HG03575 (cell line): ENCODE data around the gene MASP1.

Source experiments
- ATAC-seq: cut with Tn5 transposase; IDR thresholded peaks from one replicate; pipeline ENCODE4 v1.9.1; 2021; ENCODE audit not compliant: unreplicated experiment, insufficient number of reproducible peaks, low FRiP score; ENCODE audit errors: extremely low read depth

The MASP1 gene

DNA sequence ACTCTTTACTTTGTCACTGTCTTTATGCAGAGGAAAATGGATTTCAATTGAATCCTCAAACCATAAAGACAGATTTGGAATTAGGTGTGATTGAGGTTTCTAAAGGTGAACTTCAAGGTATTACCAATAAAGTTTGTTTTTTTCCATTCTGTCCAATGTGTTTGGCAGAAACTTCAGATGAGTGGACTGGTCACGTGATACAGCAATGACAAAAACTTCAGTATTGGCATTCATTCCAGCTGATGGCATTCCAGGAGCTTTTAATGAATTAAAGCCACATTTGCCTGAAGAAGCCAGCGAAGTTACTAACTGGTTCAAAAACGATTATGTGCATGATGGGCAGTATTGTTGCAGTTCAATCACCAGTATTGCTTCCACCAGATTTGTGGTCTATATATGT, 4.5 kb upstream of the MASP1 start:
- ATAC-seq = no peak

DNA sequence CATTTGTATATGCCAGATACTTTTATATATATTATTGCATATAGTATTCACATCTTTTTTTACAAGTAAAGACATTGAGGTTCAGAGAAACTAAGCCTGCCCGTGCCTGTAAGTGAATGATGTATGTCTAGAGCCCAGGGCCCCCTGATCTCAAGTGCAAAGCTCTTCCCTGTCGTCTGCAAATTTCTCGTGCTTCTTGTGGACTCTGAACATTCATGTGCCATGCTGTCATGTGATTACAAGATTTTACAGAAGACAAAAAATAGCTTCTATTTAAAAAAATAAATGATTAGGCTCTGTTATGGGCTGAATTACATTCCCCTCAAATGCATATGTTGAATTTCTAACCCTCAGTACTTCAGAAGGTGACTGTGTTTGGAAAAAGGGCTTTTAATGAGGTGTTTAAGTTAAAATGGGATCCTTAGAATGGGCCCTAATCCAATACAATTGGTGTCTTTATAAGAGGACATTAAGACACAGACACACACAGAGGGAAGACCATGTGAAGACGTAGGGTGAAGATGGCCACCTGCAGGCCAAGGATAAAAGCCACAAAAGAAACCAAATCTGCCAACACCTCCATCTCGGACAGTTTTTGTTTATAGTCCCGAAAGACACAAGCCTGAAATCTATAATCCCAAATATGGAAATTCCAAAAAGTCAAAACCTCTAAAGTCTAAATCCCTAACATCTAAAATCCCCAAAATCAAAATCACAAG, 3.9 kb upstream of the MASP1 start:
- ATAC-seq = no peak

DNA sequence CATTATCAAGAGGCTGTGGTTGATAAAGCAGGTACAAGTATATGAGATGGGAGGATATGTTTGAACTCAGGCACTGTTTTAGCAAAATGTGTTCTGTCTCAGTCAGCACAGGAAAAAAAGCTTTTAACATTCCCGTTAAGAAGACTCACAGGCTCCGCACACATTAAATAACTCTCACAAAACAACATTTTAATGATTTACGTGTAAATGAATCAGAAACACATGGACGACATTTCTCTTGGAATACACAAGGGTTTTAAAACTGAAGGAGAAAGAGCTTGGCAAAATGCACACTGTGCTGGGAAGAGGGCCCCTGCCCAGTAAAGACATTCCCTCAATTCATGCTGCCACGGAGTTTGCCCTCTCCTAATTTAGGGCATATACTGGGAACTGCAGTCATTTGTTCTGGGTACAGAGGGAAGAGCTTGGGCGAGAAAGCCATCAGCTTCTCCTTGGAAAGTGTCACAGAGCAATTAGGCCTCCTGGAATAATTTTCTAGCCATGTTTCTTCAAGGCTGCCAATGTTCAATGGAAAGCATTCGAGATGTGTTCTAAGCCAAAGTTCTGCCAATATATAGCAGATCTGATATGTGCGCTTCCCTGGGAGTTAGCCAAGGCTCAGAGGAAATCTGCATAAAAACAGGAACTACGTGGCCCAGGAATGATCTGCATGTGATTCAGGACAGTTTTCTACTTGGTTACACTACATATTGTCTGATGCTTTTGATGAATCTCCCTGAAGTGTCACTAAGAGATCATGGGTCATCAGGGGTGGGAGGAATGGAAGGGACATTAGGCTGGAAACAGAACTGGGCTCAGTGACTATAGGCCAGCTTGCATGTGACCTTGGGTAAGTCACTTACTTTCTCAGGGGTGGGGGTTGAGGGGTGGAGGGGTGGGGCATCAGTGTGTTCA, 2.2 kb upstream of the MASP1 start:
- ATAC-seq = no peak

DNA sequence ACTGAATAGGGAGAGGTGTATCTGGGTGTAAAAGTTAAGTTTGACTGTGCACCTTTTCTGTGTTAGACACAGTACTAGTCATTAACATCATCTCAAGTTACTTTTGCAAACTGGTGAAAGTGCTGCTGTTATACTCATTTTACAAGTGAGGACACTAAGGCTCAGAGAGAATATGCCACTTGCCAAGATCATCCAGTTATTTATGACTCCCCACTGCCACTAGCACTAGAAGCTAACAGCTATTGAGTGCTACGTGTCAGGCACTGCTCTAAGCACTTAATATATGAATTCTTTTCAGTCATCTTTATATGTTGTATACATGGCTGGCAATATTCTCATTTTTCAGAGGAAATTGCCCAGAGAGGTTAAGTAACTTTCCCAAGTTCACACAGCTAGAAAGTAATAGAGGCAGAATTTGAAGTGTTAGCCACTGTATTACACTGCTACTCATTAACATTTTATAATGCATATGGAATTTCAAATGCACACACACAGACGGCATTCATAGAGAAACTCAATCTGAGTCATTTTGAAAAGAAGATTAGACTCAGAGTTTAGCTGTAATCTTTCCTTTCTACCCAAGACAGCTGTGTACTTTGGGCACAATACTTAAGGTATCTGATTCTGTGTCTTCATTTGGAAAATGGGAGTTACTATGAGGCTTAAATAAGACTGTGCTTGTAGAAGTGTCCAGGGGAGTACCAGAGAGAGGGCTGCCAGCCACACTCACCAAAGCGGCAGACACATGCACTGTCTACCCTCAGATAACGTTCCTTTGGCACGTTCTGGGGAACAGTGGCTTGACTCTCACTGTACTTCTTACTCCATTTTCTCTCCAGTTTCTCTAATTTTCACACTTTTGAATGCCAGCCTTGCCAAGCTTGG, 1.3 kb upstream of the MASP1 start:
- ATAC-seq = no peak

DNA sequence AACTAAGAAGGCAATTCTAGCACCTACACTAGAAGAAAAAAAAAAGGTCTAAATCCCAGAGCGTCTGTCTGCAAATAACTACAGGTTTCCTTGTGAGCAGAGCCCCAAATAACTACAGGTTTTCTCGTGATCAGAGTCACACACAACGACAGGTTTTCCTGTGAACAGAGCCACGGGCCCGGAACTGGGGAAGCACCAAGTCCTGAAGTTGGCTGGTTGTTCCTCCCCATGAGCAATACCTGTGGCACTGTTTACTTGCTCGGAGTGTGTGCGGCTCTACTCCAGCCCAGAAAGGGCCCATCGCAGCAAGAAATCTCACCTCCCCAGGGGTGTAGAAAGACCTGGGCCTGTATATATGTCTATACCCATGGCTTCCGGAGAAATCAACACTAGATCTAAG, 644 bp upstream of the MASP1 start:
- no peak for ATAC-seq

DNA sequence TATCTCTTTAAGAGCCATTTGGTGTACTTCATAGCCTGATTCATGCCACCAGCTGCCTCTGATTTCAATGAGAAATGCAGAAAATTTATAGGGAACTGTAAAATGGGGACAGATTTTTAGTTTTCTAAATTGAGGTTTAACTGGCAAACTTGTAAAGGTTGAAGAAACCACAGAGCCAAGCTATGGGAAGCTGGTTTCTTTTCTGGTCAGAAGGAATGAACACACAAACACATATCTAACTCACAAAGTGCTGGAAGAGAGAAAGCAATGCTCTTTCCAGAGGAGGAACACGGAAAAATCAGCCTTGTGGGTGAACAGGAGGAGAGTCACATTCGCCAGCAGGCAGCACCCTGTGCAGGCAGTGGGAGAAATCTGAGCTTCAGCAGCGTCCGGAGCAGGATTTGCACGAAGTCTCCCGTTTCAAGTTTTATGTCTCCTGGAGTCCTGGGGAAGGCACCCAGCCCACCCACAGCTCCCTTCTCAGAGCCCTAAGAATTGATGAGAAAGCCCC, 481 bp downstream of the MASP1 start:
- ATAC-seq = no peak

DNA sequence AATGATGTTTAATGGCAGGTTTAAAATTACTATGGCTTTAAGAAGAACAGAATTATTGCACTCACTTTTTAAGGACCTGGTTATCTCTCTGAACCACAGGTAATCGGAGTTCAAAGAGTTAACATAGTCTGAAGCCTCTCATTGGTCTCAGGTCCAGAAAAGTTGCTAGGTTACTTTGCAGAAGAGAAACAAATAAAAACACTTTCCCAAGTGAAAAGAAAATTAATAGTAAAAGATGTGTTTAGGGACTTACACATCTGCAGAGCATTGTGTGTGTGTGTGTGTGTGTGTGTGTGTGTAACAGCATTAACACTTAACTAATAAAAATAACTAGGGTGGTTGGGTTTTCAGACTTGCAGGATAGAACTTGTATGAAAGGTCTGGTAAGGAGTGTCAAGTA, 1.0 kb downstream of the MASP1 start:
- ATAC-seq = no peak

DNA sequence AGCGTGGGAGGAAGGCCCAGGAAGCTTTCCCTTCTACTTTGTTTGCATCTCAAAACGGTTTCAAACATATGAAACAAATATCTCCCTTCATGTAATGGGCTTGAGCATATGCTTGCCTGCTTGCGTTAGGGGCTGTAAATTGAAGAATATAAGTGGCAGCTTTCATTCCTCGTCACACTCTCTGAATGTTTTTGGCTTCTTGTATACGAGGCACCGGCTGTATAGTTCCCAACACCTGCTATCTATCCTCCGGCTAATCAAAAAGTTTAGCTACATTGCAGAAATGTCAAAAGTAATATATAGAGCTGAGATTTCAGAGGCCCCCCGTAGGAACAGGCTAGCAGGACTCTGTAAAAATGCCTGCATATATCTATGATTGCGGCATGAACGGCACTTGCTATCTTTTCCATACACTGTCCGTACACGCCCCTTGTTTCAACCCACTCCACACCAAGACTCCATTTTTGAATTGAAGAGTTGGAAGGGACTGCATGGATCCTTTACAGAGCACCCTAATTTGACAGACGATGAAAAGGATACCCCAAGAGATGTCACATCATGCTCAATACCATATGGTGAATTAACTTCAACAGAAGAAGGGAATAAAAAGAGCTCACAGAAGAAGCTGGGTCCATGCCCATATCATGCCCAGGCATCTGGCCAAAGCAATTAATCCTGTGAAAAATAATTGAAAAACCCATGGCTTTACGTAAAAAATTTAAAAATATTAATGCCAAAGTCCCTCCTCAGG, 2.5 kb downstream of the MASP1 start:
- no peak for ATAC-seq

DNA sequence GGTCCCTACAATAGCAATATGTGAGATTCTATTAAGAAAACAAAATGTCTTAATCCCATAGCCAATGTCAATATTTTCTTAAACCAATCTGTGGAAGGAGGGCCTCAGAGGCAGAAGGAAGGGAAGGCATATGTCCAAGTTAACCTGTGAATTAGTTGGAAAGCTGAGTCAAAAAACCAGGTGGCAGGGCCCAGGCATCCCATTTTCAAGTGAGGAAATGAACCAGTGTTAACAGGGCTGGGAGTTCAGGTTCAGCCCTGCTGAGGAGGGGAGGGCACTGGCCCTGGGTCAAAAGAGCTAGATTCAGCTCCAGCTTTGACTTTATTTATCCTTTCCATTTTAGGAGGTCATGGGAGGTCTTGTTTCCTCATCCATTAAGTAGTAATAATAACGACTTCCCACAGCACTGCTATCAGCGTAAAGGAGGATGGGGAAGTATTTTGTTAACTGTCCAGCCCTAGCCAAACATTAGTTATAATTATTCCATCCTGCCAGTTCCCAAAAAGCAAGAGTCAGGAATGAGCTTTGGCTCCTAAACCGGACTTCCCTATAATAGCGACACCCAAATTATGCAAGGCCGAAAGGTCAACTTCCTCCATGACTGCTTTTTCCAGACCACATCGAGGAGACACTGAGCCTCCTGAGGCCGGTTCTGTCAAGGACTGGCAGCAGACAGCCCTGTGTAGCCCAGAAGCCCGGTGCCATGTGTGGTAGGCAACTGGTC, 3.2 kb downstream of the MASP1 start:
- ATAC-seq = no peak

DNA sequence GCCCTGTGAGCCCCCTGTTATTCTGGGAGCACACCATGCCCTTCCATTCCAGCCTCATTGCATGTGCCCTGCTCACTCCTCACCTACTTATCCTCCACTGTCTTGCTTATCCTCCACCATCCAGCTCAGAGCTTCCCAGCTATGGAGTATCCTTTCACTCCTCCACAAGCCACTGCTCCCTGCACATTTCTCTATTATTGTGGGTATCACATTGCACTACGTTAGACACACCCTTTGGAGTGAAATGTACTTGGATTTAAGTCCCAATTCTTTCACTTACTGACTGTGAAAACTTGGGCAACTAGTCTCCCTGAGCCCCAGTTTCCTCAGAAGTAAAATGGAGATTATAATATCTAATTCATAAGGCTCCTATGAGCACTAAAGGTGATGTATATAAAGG, 4.3 kb downstream of the MASP1 start:
- ATAC-seq = no peak

DNA sequence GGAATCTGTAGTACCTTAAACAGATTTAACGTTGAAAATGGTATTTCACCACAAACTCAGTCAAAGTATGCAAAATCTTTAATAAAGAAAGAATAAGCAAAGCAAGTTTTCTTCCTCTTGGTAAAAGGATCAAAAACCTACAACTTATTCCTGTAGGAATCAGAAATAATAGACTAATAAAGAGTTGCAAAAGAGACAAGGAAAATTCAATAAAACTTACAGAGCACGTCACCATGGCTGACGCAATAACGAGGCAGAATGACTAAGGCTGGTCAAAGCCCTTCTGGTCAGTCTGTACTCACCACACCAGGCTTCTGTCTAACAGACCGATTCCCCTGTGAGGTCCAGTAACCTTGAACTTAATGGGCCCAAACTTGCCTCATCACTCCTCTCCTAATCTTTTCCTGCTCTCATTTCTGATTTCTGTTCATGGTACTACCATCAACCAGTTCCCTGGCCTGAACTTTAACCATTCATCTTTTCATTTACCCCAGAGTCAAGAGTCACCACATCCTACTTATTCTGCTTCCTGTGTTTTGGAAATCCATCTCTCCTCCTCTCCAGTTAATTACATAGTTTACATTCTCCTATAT, 5.0 kb downstream of the MASP1 start:
- no peak for ATAC-seq

DNA sequence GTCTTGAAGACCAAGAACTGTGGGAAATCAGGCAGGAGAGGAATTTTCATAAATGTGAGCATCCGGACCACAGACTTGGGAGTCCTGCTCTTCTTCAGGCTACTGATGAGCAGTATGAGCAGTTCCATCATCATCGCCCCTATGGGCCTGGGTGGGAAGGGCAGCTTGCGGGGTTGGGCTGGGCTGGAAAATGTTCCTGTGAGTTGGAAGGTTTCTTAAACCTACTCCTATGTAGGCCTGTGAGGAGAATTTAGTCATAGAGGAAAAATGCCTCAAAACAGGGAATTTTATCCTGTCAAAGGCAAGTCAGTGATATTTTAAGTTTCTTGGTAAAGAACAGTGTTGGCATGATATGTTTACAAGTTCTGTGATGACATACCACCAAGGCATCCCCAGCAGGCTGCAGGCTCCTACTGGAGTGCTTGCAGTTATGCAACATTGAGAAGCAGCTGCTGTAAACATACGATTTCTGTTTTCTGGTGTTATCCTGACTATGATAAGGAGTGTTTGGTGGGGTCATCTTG, 10.3 kb downstream of the MASP1 start:
- ATAC-seq = no peak

DNA sequence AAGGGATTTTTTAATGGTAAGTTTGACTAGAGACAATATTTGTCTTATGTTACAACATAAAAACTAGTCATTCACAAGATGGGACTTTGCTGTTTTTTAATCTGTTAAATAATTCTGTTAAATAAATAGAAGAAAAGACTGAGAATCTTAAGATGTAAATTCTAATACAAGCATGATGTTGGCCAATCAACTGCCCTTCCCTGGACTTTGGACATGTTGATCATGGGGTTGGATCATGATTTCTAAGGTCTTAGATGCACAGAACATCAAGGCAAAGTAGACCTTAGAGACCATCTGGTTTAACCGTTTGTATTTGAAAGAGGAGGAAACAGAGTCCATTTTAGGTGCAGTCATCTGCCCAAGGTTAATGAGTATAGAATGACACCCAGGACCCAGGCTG, 10.9 kb downstream of the MASP1 start:
- ATAC-seq = no peak

DNA sequence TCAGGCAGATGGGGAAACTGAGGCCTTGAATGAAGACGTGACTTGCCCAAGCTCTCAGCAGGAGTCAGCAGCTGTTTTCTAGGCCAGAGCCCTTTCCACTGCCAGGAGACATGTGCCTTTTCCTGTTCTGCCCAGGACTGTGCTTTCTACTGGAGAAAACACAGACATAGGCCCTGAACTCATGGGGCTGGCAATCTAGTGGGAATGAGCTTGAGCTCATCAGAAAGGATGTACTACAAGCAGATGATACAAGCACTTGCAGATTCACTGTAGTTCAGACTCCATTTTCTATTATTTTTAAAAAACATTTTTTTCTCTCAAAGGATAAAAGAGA, 14.4 kb downstream of the MASP1 start:
- no peak for ATAC-seq

DNA sequence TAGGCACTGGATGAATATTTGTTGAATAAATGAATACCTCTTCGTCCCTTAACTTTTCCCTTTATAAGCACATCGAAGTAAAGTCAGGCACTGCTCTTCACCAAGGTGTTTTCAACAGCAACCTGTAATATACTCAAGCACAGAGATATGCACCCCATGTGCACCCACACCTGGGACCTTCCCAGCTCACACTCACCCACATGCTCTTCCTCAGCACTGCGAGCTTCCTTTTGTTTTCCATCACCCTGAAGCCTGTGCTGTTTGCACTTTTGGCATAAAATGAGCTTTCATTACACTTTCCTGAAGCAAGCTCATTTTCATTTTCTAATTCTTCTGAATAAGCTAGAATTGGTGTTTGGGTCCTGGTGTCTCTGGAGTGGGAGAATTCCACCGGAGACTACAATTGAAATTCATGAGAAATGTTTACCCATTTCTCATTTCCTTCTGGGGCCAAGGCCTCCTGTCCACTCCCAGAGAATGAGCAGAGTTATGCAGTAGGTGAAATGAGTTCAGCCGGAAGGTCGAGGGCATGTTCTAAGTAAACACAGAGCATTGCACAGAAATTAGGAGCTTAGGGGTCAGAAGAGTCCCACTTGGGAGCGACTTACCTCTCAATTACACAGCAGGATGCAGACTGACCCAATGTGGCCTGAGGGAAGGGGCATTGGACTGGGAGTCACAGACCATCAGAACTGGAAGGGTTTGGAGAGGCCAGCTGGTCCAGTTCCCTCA, 15.0 kb downstream of the MASP1 start:
- ATAC-seq = no peak

DNA sequence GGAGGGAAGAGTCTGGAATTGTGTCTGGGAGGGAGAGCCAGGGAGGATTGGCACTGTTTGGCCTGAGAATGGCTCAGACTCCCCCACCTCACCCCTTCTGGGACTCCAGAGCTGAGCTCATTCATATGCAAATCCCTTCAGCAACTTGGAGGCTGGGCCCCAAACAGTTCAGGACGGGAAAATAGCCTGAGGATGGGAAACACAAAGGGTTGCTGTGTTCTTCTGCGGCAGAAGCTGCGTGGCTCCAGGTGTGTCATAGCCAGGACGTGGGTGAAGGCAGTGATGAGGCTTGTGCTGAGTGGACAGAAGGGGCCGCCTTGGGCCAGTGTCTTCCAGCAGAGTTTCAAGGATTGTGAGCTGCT, 16.6 kb downstream of the MASP1 start:
- ATAC-seq = no peak

DNA sequence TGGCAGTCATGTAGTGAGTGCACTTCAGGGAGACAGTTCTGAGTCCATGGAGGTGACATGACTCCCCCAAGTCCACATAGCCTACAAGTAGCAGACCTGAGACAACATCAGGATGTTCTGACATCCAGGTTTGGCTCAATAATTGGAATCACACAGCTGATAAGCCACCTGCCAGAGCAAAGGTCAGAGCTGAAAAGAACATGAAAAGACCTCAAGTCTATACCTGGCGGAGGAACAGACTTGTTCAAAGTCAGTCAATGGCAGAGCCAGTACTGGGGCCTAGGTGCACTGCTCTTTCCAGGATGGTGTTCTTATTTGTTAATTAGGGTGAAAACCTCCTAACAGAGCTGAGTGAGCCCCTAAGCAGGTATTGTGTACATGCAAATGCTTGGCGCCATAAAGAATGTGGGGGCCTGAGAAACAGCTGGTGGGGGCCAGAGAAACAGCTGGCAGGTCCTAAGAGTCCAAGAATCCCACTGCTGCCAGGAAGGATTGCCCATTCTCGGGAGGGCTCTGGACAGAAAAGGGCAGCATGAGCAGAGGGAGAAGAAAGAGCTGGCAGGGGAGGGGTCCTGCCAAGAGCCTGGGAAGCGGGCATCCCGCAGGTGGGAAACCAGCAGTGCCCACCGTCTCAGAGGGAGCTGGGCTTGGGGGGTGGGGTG, 17.1 kb downstream of the MASP1 start:
- ATAC-seq = no peak
